ENCODE results near the gene ZIC5.

ZIC5 gene

GRCh38 chr13:99960663-99961311 lies 10.8 kb downstream of the ZIC5 start:
- no peak for TF ChIP-seq EZH2phosphoT487 (IDR thresholded peaks at IDR 0.05; ENCODE audit: borderline replicate concordance)
- Histone ChIP-seq H3K9me3 (ENCODE audit: insufficient read depth, low read depth, low read length) (no peaks in the 10 kb centered on the region), H3K4me1 (ENCODE audit: insufficient read depth, low read length, poor library complexity, severe bottlenecking) (no peaks in the 10 kb centered on the region), H4K20me1 (ENCODE audit: insufficient read depth, low read length, poor library complexity, severe bottlenecking) (no peaks in the 10 kb centered on the region), H2AFZ (ENCODE audit: low read length) (peak overlapping the region; percentile 23; the same call in 1 of the 2 replicates), H3K36me3 (ENCODE audit: insufficient read depth, low read length) (no peaks in the 10 kb centered on the region), H3K4me2 (ENCODE audit: low read depth, low read length, poor library complexity, severe bottlenecking) (no peak overlapping the region), H3K27me3 (ENCODE audit: insufficient read depth, low read length, poor library complexity, severe bottlenecking) (no peaks in the 10 kb centered on the region), H3K9ac (ENCODE audit: low read depth, low read length, poor library complexity, severe bottlenecking) (no peak overlapping the region), H3K9me2 (replicated peaks; ENCODE audit: low read depth, low read length) (no peaks in the 10 kb centered on the region), H3K4me3 (ENCODE audit: low read length, poor library complexity, severe bottlenecking) (no peak overlapping the region), H3F3A (ENCODE audit: low read depth) (no peaks in the 10 kb centered on the region), H3K79me2 (ENCODE audit: insufficient read depth, low read length) (no peaks in the 10 kb centered on the region)

DNA sequence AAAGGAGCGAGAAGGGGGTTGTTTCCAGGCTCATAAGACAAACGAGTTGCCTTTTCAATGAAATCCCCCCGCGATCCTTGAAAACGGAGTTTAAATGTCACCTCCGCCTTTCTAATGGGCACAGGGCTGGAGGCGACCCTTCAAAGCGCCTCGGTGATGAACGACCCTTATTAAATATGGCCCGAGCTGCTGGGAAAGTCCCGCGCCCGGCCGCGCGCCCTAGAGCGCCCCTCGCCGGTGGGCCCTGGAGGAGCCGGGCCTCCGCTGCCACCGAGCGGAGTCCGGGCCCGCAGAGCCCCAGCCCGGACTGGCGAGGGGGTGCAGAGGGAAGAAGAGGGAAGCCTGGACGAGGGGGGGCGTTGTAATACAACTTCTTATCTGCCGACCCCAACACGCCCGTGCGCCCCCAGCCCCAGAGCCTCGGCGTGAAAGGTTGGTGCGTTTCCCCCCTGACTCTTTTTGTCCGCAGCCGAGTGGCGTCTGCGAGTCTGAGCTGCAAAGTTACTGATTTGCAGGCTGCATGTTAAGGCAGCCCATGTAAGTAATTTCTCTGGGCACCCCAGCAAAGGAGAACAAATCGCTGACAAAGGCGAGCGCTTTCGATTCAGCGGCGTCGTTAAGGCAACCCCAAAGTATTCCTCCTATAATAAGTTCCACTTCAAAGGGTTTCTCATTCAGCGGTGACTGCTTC lies 11.9 kb downstream of the ZIC5 start:
- no peak overlapping the region for H2AFZ ChIP-seq (ENCODE audit: low read length)
- no peaks in the 10 kb centered on the region for H3K9me2 ChIP-seq (replicated peaks; ENCODE audit: low read depth, low read length)
- no peak overlapping the region for H3K9ac ChIP-seq (ENCODE audit: low read depth, low read length, poor library complexity, severe bottlenecking)
- no peaks in the 10 kb centered on the region for H3K9me3 ChIP-seq (ENCODE audit: insufficient read depth, low read depth, low read length)
- H3K79me2 ChIP-seq (ENCODE audit: insufficient read depth, low read length): no peaks in the 10 kb centered on the region
- no peaks in the 10 kb centered on the region for H4K20me1 ChIP-seq (ENCODE audit: insufficient read depth, low read length, poor library complexity, severe bottlenecking)
- H3K27me3 ChIP-seq (ENCODE audit: insufficient read depth, low read length, poor library complexity, severe bottlenecking): no peaks in the 10 kb centered on the region
- no peaks in the 10 kb centered on the region for H3F3A ChIP-seq (ENCODE audit: low read depth)
- no peaks in the 10 kb centered on the region for H3K36me3 ChIP-seq (ENCODE audit: insufficient read depth, low read length)
- no peak overlapping the region for H3K4me3 ChIP-seq (ENCODE audit: low read length, poor library complexity, severe bottlenecking)
- H3K4me1 ChIP-seq (ENCODE audit: insufficient read depth, low read length, poor library complexity, severe bottlenecking): no peaks in the 10 kb centered on the region
- no peak overlapping the region for H3K4me2 ChIP-seq (ENCODE audit: low read depth, low read length, poor library complexity, severe bottlenecking)
- TF ChIP-seq EZH2phosphoT487 (IDR thresholded peaks at IDR 0.05; ENCODE audit: borderline replicate concordance) (no peak), CTCF (conservative IDR thresholded peaks at IDR 0.05; ENCODE audit: low read length) (no peak)

DNA sequence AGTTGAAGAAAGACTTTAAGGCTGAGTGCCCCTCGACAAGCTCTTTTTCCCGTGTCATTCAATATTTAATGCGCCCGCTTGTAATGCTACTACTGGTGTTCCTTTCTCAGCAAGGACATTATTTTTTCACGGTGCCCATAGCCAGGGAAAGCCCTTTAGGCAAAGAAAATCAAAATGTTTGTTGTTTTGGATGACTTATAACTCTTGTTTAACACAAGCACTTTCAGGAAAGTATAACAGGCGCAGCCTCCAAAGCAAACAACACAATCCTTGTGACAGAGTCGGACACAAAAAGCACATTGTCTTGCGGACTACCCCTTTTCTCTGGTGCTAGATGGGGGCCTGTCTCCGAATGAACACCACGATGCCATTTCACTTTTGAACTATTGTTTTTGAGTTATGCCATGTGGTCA lies 12.4 kb downstream of the ZIC5 start:
- Histone ChIP-seq H3K9me3 (ENCODE audit: insufficient read depth, low read depth, low read length) (no peaks in the 10 kb centered on the region), H3K4me1 (ENCODE audit: insufficient read depth, low read length, poor library complexity, severe bottlenecking) (no peaks in the 10 kb centered on the region), H3K4me2 (ENCODE audit: low read depth, low read length, poor library complexity, severe bottlenecking) (no peak overlapping the region), H3K36me3 (ENCODE audit: insufficient read depth, low read length) (no peaks in the 10 kb centered on the region), H3F3A (ENCODE audit: low read depth) (no peaks in the 10 kb centered on the region), H3K9me2 (replicated peaks; ENCODE audit: low read depth, low read length) (no peaks in the 10 kb centered on the region), H3K79me2 (ENCODE audit: insufficient read depth, low read length) (no peaks in the 10 kb centered on the region), H2AFZ (ENCODE audit: low read length) (no peak overlapping the region), H3K27me3 (ENCODE audit: insufficient read depth, low read length, poor library complexity, severe bottlenecking) (no peaks in the 10 kb centered on the region), H3K9ac (ENCODE audit: low read depth, low read length, poor library complexity, severe bottlenecking) (no peak overlapping the region), H4K20me1 (ENCODE audit: insufficient read depth, low read length, poor library complexity, severe bottlenecking) (no peaks in the 10 kb centered on the region), H3K4me3 (ENCODE audit: low read length, poor library complexity, severe bottlenecking) (no peak overlapping the region)
- no peak for TF ChIP-seq EZH2phosphoT487 (IDR thresholded peaks at IDR 0.05; ENCODE audit: borderline replicate concordance)
- no peak for TF ChIP-seq CTCF (conservative IDR thresholded peaks at IDR 0.05; ENCODE audit: low read length)

All from Loucy (cell line).